H1 (cell line): ENCODE measurements around the gene PRICKLE2. TPM values are rescaled to one million over a fixed set of nuclear protein-coding genes. Genes with fewer than 3 reads are reported as not detected.

ENCODE experiments used
- CTCF ChIA-PET: fragments of 300-600 bp; sonication (Branson Sonifier 250); formaldehyde crosslinking; loops from one replicate; lab custom pipeline; 2021; ENCODE audit not compliant: partially characterized antibody; lab: Charles Lee
- POLR2A ChIA-PET: fragments of 300-600 bp; sonication (Branson Sonifier 250); formaldehyde crosslinking; loops from one replicate; lab custom pipeline; 2021; ENCODE audit warnings: inconsistent platforms; ENCODE audit not compliant: partially characterized antibody; lab: Charles Lee
- DNase-seq, 2 experiments: peaks; one replicate each; pipeline versions ENCODE4 v3.0.0 to v3.0.0-alpha.2; 2010 to 2022; ENCODE audit warnings: low spot score in 2 of 2, low read depth in 1 of 2, mixed read lengths in 1 of 2
- FAIRE-seq: peaks from 2 replicates; lab custom pipeline; 2011; peaks lifted over from hg19 to GRCh38; lab: Jason Lieb, UNC
- H2AFZ ChIP-seq: 2 replicates; pipeline ENCODE4 v1.8.1; 2012; ENCODE audit warnings: low read length, inconsistent platforms
- H2AK5ac ChIP-seq: 2 replicates; pipeline ENCODE4 v1.6.1; 2013; ENCODE audit warnings: low read depth, low read length
- H2BK120ac ChIP-seq: replicated peaks from 2 replicates; pipeline ENCODE3; 2013; ENCODE audit warnings: low read depth, low read length, inconsistent platforms
- H2BK12ac ChIP-seq: 2 replicates; pipeline ENCODE4 v1.6.1; 2013; ENCODE audit warnings: low read depth, low read length
- H2BK15ac ChIP-seq: 2 replicates; pipeline ENCODE4 v1.6.1; 2013; ENCODE audit warnings: low read length
- H2BK20ac ChIP-seq: 2 replicates; pipeline ENCODE4 v1.6.1; 2013; ENCODE audit warnings: low read length
- H2BK5ac ChIP-seq: 2 replicates; pipeline ENCODE4 v1.6.1; 2013; ENCODE audit warnings: low read depth, low read length
- H3K14ac ChIP-seq: 2 replicates; pipeline ENCODE4 v1.6.1; 2013; ENCODE audit warnings: inconsistent platforms; ENCODE audit not compliant: insufficient read length
- H3K18ac ChIP-seq: 2 replicates; pipeline ENCODE4 v1.6.1; 2013; ENCODE audit warnings: low read length; ENCODE audit errors: extremely low read depth
- H3K23ac ChIP-seq: 2 replicates; pipeline ENCODE4 v1.6.1; 2013; ENCODE audit warnings: inconsistent platforms; ENCODE audit not compliant: insufficient read length
- H3K23me2 ChIP-seq: 2 replicates; pipeline ENCODE4 v1.6.1; 2013; ENCODE audit warnings: low read depth, low read length
- H3K27ac ChIP-seq: 2 replicates; pipeline ENCODE4 v1.6.1; 2011; ENCODE audit warnings: low read depth, low read length, inconsistent platforms
- H3K27me3 ChIP-seq, 4 experiments: replicated peaks in 1 of 4; 1 replicate in 1 of 4; 2 replicates in 3 of 4; pipeline versions ENCODE4 v1.6.1 to v1.8.1; 2011 to 2013; ENCODE audit warnings: low read length in 3 of 4, mild to moderate bottlenecking in 3 of 4, inconsistent platforms in 2 of 4, mixed read lengths in 2 of 4, moderate library complexity in 1 of 4; ENCODE audit not compliant: control insufficient read depth in 3 of 4, insufficient read depth in 3 of 4; ENCODE audit errors: extremely low read depth in 1 of 4
- H3K36me3 ChIP-seq, 4 experiments: 2 replicates each; pipeline versions ENCODE4 v1.6.1 to v1.8.1; 2011 to 2013; ENCODE audit warnings: mild to moderate bottlenecking in 4 of 4, low read length in 3 of 4, moderate library complexity in 2 of 4, control low read depth in 1 of 4, inconsistent platforms in 1 of 4; ENCODE audit not compliant: insufficient read depth in 4 of 4, control insufficient read depth in 2 of 4
- H3K4ac ChIP-seq: replicated peaks from 2 replicates; pipeline ENCODE3; 2013; ENCODE audit warnings: low read length, low read depth, mixed read lengths, inconsistent platforms; ENCODE audit not compliant: insufficient read length
- H3K4me1 ChIP-seq, 4 experiments: replicated peaks in 1 of 4; 1 replicate in 1 of 4; 2 replicates in 3 of 4; pipeline versions ENCODE4 v1.6.1 to v1.8.1; 2011 to 2013; ENCODE audit warnings: low read length in 3 of 4, inconsistent platforms in 2 of 4, mixed read lengths in 1 of 4; ENCODE audit not compliant: insufficient read depth in 4 of 4, control insufficient read depth in 3 of 4
- H3K4me2 ChIP-seq, 2 experiments: 2 replicates each; pipeline versions ENCODE4 v1.6.1 to v1.8.1; 2011 to 2013; ENCODE audit warnings: low read depth in 2 of 2, low read length in 2 of 2, control low read depth in 1 of 2, inconsistent platforms in 1 of 2, mild to moderate bottlenecking in 1 of 2; ENCODE audit not compliant: insufficient read depth in 1 of 2
- H3K4me3 ChIP-seq, 4 experiments: fragments of 200-600, 300-600 bp in 1 of 4; sonication (generic), shearing (Covaris generic), sonication (Bioruptor Twin) in 1 of 4; 2 replicates each; pipeline versions ENCODE4 v1.5.1 to v1.8.1; 2011 to 2016; ENCODE audit warnings: low read length in 4 of 4, low read depth in 3 of 4, control low read depth in 2 of 4, inconsistent platforms in 2 of 4, mild to moderate bottlenecking in 2 of 4, mixed read lengths in 1 of 4, moderate library complexity in 1 of 4; ENCODE audit not compliant: insufficient read depth in 2 of 4; ENCODE audit errors: extremely low read depth in 1 of 4
- H3K56ac ChIP-seq: replicated peaks from 2 replicates; pipeline ENCODE3; 2013; ENCODE audit warnings: low read depth, mild to moderate bottlenecking, mixed read lengths, low read length, inconsistent platforms; ENCODE audit not compliant: insufficient read length
- H3K79me1 ChIP-seq: 2 replicates; pipeline ENCODE4 v1.6.1; 2013; ENCODE audit warnings: low read depth, low read length, control low read depth
- H3K79me2 ChIP-seq, 2 experiments: 2 replicates each; pipeline versions ENCODE4 v1.6.1 to v1.8.1; 2012 to 2013; ENCODE audit warnings: low read length in 2 of 2, mild to moderate bottlenecking in 2 of 2, inconsistent platforms in 1 of 2; ENCODE audit not compliant: insufficient read depth in 2 of 2, control insufficient read depth in 1 of 2
- H3K9ac ChIP-seq, 4 experiments: replicated peaks in 1 of 4; 1 replicate in 1 of 4; 2 replicates in 3 of 4; pipeline versions ENCODE4 v1.6.1 to v1.8.1; 2011 to 2013; ENCODE audit warnings: low read depth in 3 of 4, low read length in 3 of 4, control low read depth in 2 of 4, mild to moderate bottlenecking in 2 of 4, moderate library complexity in 2 of 4, inconsistent platforms in 1 of 4; ENCODE audit errors: extremely low read depth in 1 of 4
- H3K9me3 ChIP-seq, 2 experiments: 2 replicates each; pipeline versions ENCODE4 v1.6.1 to v1.8.1; 2012 to 2013; ENCODE audit warnings: mild to moderate bottlenecking in 2 of 2, moderate library complexity in 2 of 2, control low read depth in 1 of 2, inconsistent platforms in 1 of 2, low read depth in 1 of 2, low read length in 1 of 2, mixed read lengths in 1 of 2; ENCODE audit not compliant: insufficient read depth in 2 of 2
- H4K20me1 ChIP-seq, 2 experiments: replicated peaks in 1 of 2; 2 replicates each; pipeline versions ENCODE3 to v1.8.1; 2011 to 2013; ENCODE audit warnings: inconsistent platforms in 2 of 2, low read length in 2 of 2, mild to moderate bottlenecking in 1 of 2; ENCODE audit not compliant: insufficient read depth in 2 of 2, control insufficient read depth in 1 of 2
- H4K5ac ChIP-seq: 2 replicates; pipeline ENCODE4 v1.6.1; 2013; ENCODE audit warnings: low read length, low read depth, mixed read lengths, inconsistent platforms; ENCODE audit not compliant: insufficient read length
- H4K8ac ChIP-seq: 2 replicates; pipeline ENCODE4 v1.8.0; 2013; ENCODE audit warnings: mild to moderate bottlenecking, moderate library complexity, low read length, inconsistent platforms; ENCODE audit not compliant: insufficient read depth; ENCODE audit errors: extremely low read depth
- H4K91ac ChIP-seq: replicated peaks from 2 replicates; pipeline ENCODE3; 2013; ENCODE audit warnings: low read length, mixed read lengths, inconsistent platforms; ENCODE audit not compliant: insufficient read length
- CHD1 ChIP-seq: IDR thresholded peaks from 2 replicates; pipeline ENCODE4 v1.6.1; 2012; ENCODE audit warnings: low read depth, low read length, improper control_type of control experiment
- EGR1 ChIP-seq: IDR thresholded peaks from 2 replicates; pipeline ENCODE4 v1.6.1; 2011; ENCODE audit warnings: low read depth, low read length, borderline replicate concordance
- EZH2 ChIP-seq: fragments of 200-600 bp; sonication (generic); IDR thresholded peaks from 2 replicates; pipeline ENCODE4 v1.7.1; 2012; ENCODE audit warnings: low read depth, mild to moderate bottlenecking, moderate library complexity, low read length, inconsistent platforms; ENCODE audit not compliant: severe bottlenecking
- GABPA ChIP-seq: IDR thresholded peaks from 2 replicates; pipeline ENCODE4 v1.6.1; 2011; ENCODE audit warnings: mild to moderate bottlenecking, low read length, moderate library complexity, borderline replicate concordance; ENCODE audit not compliant: insufficient read depth
- POU5F1 ChIP-seq: IDR thresholded peaks from 2 replicates; pipeline ENCODE4 v1.6.1; 2011; ENCODE audit warnings: low read depth, mild to moderate bottlenecking, low read length, moderate library complexity
- RFX5 ChIP-seq: IDR thresholded peaks from 2 replicates; pipeline ENCODE4 v1.6.1; 2011; ENCODE audit warnings: low read depth, low read length, improper control_type of control experiment, borderline replicate concordance
- RNF2 ChIP-seq: fragments of 200-900, 300-1000 bp; sonication (generic); IDR thresholded peaks from 2 replicates; pipeline ENCODE4 v1.7.1; 2016; ENCODE audit warnings: borderline replicate concordance, low read depth, mild to moderate bottlenecking, antibody characterized with exemption, low read length; ENCODE audit not compliant: poor library complexity, severe bottlenecking; ENCODE audit errors: missing control alignments
- SP4 ChIP-seq: IDR thresholded peaks from 2 replicates; pipeline ENCODE4 v1.6.1; 2012; ENCODE audit warnings: low read length, inconsistent platforms
- SUZ12 ChIP-seq: fragments of 200-600 bp; sonication (generic); IDR thresholded peaks from 2 replicates; pipeline ENCODE4 v1.6.1; 2012; ENCODE audit warnings: mild to moderate bottlenecking, inconsistent platforms, low read length, moderate library complexity, mixed read lengths
- WGBS, 2 experiments: shearing (Covaris generic) in 1 of 2; methylation state at CpG; one replicate each; pipeline versions ENCODE4 v1.1.6 to v1.1.7; 2013 to 2015; ENCODE audit warnings: low lambda C conversion rate in 2 of 2, mixed read lengths in 2 of 2, inconsistent platforms in 1 of 2, low coverage in 1 of 2, missing lambda C conversion rate in 1 of 2; ENCODE audit not compliant: insufficient replicate concordance in 2 of 2, insufficient coverage in 1 of 2, insufficient read length in 1 of 2; ENCODE audit errors: extremely low coverage in 1 of 2, missing lambda C conversion rate in 1 of 2; 5-methylcytosine and 5-hydroxymethylcytosine counted together
- polyA plus RNA-seq, 7 experiments: library from polyadenylated mRNA; depleted of rRNA in 3 of 7; stranded (reverse) in 5 of 7; unstranded in 2 of 7; fragments of >200 nt in 5 of 7; fragments of 200-250 nt in 2 of 7; gene quantifications; 1 replicate in 5 of 7; 2 replicates in 1 of 7; 4 replicates in 1 of 7; pipeline versions ENCODE4 v1.2.1 to v1.2.3, GENCODE V29; 2011 to 2013; ENCODE audit warnings: missing spikeins in 2 of 7, mixed read lengths in 2 of 7
- total RNA-seq: library from RNA; stranded (reverse); fragmentation: NEBNext Ultra II Directional; extraction: Animal tissue kit (Norgen Biotek cat#: 25700); gene quantifications from 2 replicates; pipeline ENCODE4 v1.2.1, GENCODE V29; 2021
- TF ChIP-seq, protein P1 (sequence below): IDR thresholded peaks from 2 replicates; pipeline ENCODE4 v1.6.1; 2011; ENCODE audit warnings: low read length, improper control_type of control experiment

PRICKLE2 gene
- total and polyA plus RNA-seq, 2 of the 8 experiments (the other 6 are each of a cell fraction or from before 2014, with no cell fraction given) = 2.9 to 8.0 TPM

DNA sequence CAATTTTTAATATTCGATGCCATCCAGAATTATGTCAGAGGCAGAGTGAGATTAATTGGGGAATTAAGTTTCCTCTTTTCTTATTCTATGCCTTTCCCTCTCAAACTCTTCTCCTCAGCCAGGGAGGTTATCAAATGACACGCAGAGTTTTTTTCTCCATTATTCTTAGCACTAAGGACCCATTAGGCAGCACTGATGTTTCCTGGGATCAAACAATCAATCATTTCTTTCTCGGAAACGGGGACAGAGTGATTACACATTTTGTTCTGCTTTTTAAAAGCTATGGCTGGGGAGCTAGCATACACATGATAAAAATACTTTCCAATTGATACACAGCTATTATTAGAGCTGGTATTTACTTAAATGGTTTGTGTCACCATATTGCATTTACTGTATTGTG is 166.7 kb downstream of the PRICKLE2 start:
- ChIA-PET POLR2A (interaction anchor here (1.2 kb wide), 1 partner anchor 24 kb away, joined by 3 read pairs; no protein-coding TSS in a partner anchor), CTCF (interaction anchor here (1.2 kb wide), 1 partner anchor 12 kb away, joined by 3 read pairs; no protein-coding TSS in a partner anchor)
- H4K91ac ChIP-seq = no peak overlapping the region
- H3K56ac ChIP-seq = no peak overlapping the region
- no peak overlapping the region for H4K5ac ChIP-seq
- H3K4me3 ChIP-seq = no peak overlapping the region
- no peak overlapping the region for H2BK15ac ChIP-seq
- no peaks in the 10 kb centered on the region for H3K9me3 ChIP-seq
- 92% methylated on average over 4 of the region's 4 CpGs; no CpG with 5 or more reads in 1 of the 2 experiments for WGBS, 2 experiments
- no peak overlapping the region for H2AK5ac ChIP-seq
- no peaks in the 10 kb centered on the region for H3K79me2 ChIP-seq
- no peaks in the 10 kb centered on the region for H4K20me1 ChIP-seq
- no peak overlapping the region for H2BK5ac ChIP-seq
- H3K23me2 ChIP-seq = no peaks in the 10 kb centered on the region; the same call in 1 of the 2 replicates
- no peak overlapping the region for H2AFZ ChIP-seq
- no peak overlapping the region for H2BK20ac ChIP-seq
- H3K4me2 ChIP-seq = no peak overlapping the region
- H3K23ac ChIP-seq = no peak overlapping the region
- TF ChIP-seq EGR1 = no peak
- no peak for TF ChIP-seq CHD1
- no peak for TF ChIP-seq SUZ12
- TF ChIP-seq SP4 = no peak
- no peak for TF ChIP-seq POU5F1
- no peak for TF ChIP-seq RFX5
- TF ChIP-seq, protein P1, sequence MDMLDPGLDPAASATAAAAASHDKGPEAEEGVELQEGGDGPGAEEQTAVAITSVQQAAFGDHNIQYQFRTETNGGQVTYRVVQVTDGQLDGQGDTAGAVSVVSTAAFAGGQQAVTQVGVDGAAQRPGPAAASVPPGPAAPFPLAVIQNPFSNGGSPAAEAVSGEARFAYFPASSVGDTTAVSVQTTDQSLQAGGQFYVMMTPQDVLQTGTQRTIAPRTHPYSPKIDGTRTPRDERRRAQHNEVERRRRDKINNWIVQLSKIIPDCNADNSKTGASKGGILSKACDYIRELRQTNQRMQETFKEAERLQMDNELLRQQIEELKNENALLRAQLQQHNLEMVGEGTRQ = no peak
- TF ChIP-seq RNF2 = no peak
- TF ChIP-seq GABPA = no peak
- TF ChIP-seq EZH2 = no peak
- peaks cover 0 to 10% (median 2%) of the 10 kb centered on the region in 4 experiments; a peak in 4 of 7 replicates for H3K4me1 ChIP-seq
- H3K18ac ChIP-seq = no peak overlapping the region
- H3K79me1 ChIP-seq = no peaks in the 10 kb centered on the region
- DNase-seq = no peak
- no peak overlapping the region for H3K9ac ChIP-seq
- no peak overlapping the region for H3K27ac ChIP-seq
- no peak overlapping the region for H4K8ac ChIP-seq
- H3K14ac ChIP-seq = no peak overlapping the region
- no peaks in the 10 kb centered on the region for H3K36me3 ChIP-seq
- no peak overlapping the region for H2BK120ac ChIP-seq
- H3K27me3 ChIP-seq = no peaks in the 10 kb centered on the region; a peak in 4 of 7 replicates
- FAIRE-seq = no peak
- no peak overlapping the region for H2BK12ac ChIP-seq
- no peak overlapping the region for H3K4ac ChIP-seq
